Measurements from ENCODE around the gene JARID2. TPM values are rescaled to one million over a fixed set of nuclear protein-coding genes. Genes with fewer than 3 reads are reported as not detected.
A peak's percentile ranks its signal among the peaks of the same experiment; 100 is the strongest.

The JARID2 gene
- total and polyA plus RNA-seq, 2 of the 4 experiments (the other 2 are of a cell fraction): 9.6 to 12.9 TPM

DNA sequence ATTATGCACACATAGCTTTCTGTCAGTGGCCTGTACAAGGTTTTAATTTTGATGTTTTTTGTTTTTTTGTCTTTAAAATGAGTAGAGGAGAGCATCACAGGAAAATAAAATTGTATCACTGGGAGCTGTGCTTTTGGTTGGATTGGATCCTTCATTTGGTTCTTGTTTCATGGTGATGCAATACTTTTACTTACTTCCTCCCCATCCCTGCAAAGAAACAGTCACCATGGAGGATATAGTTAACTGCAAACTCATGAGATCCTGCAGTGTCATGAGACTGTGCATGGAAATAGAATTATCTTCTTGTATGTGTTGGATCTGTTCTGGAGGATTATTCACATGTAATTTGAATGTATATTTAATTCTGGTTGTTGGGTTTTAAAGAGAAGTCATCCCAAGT is 122.3 kb downstream of the JARID2 start:
- no peak overlapping the region for H2AK5ac ChIP-seq (ENCODE audit: low read depth, low read length)
- ATAC-seq (ENCODE audit: low read depth) (no peak), DNase-seq (no peak)
- no peak overlapping the region for H3K4me2 ChIP-seq (ENCODE audit: low read depth, low read length)
- peaks cover 95% of the 10 kb centered on the region for H4K20me1 ChIP-seq (ENCODE audit: insufficient read depth, low read length)
- no peak overlapping the region for H2AK9ac ChIP-seq (replicated peaks; ENCODE audit: low read depth, low read length, poor library complexity)
- H2BK15ac ChIP-seq (ENCODE audit: low read depth, low read length): no peak overlapping the region
- H3K56ac ChIP-seq (ENCODE audit: extremely low read depth, insufficient read depth, low read length): no peak overlapping the region
- no peaks in the 10 kb centered on the region for H3K36me3 ChIP-seq (ENCODE audit: control insufficient read depth, insufficient read depth, low read length)
- H2AFZ ChIP-seq (replicated peaks; ENCODE audit: low read length, poor library complexity): no peak overlapping the region
- no peak overlapping the region for H4K91ac ChIP-seq (ENCODE audit: insufficient read depth, low read depth, low read length)
- dilution Hi-C loops (cut with HindIII; ENCODE audit: low sequenced_read_pairs, unreplicated experiment) (no loop called here), in situ Hi-C loops (cut with MboI; ENCODE audit: low sequenced_read_pairs) (no loop called here), intact Hi-C loops (cut with micrococcal nuclease) (no loop called here)
- no peak for TF ChIP-seq SMC3 (IDR thresholded peaks at IDR 0.05; ENCODE audit: low read depth, low read length)
- peak; percentile 85 for TF ChIP-seq CEBPB (IDR thresholded peaks at IDR 0.05; ENCODE audit: low read depth, low read length)
- H2BK120ac ChIP-seq (ENCODE audit: low read depth, low read length): no peak overlapping the region
- H3K9ac ChIP-seq (ENCODE audit: low read depth, low read length): no peak overlapping the region
- no peak overlapping the region for H3K18ac ChIP-seq (ENCODE audit: low read depth, low read length)
- H4K8ac ChIP-seq (ENCODE audit: low read depth in 2 of 2, low read length in 2 of 2): no peak overlapping the region
- H3K4me1 ChIP-seq (ENCODE audit: control insufficient read depth, insufficient read depth, low read length): peaks cover 16% of the 10 kb centered on the region
- ChIA-PET POLR2A (ENCODE audit: unreplicated experiment) (no interaction called here), CTCF (interaction anchor here (1.0 kb wide), 1 partner anchor 17 kb away, joined by 3 read pairs; no protein-coding TSS in a partner anchor)
- no peaks in the 10 kb centered on the region for H3K9me3 ChIP-seq (ENCODE audit: control insufficient read depth, insufficient read depth, low read length)
- H3K4ac ChIP-seq (ENCODE audit: low read depth, low read length): no peak overlapping the region
- no TSS peak for BruUV-seq (replicated peaks)
- no peak overlapping the region for H3K4me3 ChIP-seq (ENCODE audit: insufficient read depth, low read depth, low read length)
- no peak overlapping the region for H2BK20ac ChIP-seq (ENCODE audit: low read depth, low read length)
- no peaks in the 10 kb centered on the region for H3K27me3 ChIP-seq (ENCODE audit: control insufficient read depth, insufficient read depth, low read length)
- H2BK5ac ChIP-seq (ENCODE audit: low read depth, low read length, poor library complexity, severe bottlenecking): no peak overlapping the region
- H4K5ac ChIP-seq (ENCODE audit: low read depth, low read length): no peak overlapping the region
- H3K23ac ChIP-seq (ENCODE audit: low read depth, low read length): no peak overlapping the region
- no peak overlapping the region for H3K27ac ChIP-seq (ENCODE audit: insufficient read depth, low read length)
- peaks cover 31 to 88% of the 10 kb centered on the region in 2 experiments; a peak in 3 of 4 replicates for H3K79me1 ChIP-seq (ENCODE audit: low read depth in 1 of 2, low read length in 2 of 2)
- H3K14ac ChIP-seq (replicated peaks; ENCODE audit: low read depth, low read length): no peak overlapping the region
- peaks cover 14% of the 10 kb centered on the region for H3K9me1 ChIP-seq (ENCODE audit: insufficient read depth, low read length)
